SKM-1 treated with dmso at 0.1 percent for 144 hours (cell line): Measurements from ENCODE around the gene CPNE6.
"Not testable (repeated sequence)": the region's sequence is repeated elsewhere in the genome, so short reads cannot be mapped to it uniquely, and the experiment has no call there.

Source experiments
- DNase-seq: peaks from one replicate; lab custom pipeline; 2025; ENCODE audit not compliant: unreplicated experiment; lab: John Stamatoyannopoulos, UW

The CPNE6 gene

DNA sequence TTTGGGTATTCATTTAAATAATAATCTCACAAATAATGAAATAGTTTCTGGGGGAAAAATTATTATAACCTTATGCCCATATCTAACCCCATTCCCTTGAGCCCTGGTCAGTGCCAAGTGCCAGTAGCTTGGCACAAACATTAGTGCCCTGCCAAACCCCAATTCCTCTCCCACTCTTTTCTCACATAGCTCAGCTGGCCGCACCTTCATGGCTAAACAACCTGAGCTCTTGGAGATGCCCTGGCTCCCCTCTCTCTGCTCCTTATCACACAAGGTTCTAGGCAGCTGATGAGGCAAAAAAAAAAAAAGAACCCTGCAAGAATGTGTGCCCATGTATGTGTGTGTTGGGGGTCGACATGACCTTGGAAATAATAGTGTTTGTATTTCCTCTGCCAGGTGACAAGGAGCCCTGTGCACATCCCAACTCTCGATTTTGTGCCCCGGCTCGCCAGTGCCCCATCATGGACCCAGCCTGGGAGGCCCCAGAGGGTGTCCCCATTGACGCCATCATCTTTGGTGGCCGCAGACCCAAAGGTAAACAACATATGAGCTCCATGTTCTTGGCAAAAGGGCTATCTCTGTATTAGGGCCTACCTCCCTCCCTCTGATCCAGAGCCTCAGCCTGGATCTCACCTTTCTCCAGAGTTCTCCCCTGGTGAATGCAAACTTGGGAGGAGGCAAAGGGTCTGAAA, 31.1 kb downstream of the CPNE6 start:
- no peak for DNase-seq

- no peak for DNase-seq
These were observed 32.1 kb downstream of the CPNE6 start for GRCh38 chr14:24103451-24103850.

DNA sequence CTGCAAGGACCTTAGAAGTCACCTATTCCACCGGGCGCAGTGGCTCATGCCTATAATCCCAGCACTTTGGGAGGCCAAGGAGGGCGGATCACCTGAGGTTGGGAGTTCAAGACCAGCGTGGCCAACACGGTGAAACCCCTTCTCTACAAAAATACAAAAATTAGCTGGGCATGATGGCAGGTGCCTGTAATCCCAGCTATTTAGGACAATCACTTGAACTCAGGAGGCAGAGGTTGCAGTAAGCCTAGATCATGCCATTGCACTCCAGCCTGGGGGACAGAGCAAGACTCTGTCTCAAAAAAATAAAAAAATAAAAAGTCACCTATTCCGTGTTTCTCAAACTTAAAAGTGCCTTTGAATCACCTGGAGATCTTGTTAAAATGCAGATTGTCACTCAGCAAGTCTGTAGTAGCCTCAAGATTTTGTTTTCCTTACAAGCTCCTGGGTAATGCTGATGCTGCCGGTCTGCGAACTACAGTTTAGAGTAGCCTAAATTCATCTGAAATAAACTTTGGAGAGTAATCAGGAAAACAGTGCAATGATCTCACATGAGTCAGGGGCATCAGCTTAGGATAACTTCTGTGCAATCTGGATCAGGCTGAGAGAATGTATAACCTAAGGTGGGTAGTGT, 34.4 kb downstream of the CPNE6 start:
- not testable (repeated sequence) for DNase-seq

DNA sequence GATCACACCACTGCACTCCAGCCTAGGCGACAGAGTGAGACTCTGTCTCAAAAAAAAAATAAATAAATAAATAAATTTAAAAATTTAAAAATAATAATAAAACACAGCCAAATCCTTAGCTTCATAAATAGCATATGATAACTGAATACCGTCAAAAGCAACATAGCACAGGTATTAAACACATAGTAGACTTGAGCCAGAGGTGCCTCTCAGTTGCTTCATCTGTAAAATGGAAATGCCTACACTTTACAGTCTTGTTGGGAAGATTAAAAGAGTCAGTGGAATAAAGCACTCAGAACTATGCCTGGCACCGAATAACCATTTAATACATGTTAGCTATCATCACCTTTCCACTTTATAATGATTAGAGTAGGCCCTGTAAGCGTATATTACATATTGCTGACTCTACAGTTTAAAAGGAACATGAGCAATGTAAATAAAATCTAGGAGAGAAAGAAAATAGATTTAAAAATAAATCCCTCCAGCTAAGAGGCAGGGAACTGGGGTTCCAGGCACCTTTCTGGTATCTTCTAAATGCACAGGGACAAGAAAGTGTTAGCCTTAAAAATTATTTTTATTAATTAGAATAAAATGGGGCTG, 35.4 kb downstream of the CPNE6 start:
- no peak for DNase-seq

- DNase-seq = no peak
These were observed 37.0 kb downstream of the CPNE6 start for GRCh38 chr14:24108336-24108874.

DNA sequence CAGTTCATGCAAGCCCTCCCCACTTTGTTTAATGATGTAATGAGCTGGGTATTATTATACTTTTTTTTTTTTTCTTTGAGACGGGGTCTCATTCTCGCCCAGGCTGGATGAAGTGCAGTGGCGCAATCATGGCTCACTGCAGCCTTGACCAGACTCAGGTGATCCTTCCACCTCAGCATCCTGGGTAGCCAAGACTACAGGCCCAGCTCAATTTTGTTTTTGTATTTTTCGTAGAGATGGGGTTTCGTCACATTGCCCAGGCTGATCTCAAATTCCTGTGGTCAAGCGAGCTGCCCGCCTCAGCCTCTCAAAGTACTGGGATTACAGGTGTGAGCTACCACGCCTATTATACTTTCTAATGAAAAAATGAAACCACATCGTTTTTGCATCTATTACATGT, 38.7 kb downstream of the CPNE6 start:
- DNase-seq = no peak

DNA sequence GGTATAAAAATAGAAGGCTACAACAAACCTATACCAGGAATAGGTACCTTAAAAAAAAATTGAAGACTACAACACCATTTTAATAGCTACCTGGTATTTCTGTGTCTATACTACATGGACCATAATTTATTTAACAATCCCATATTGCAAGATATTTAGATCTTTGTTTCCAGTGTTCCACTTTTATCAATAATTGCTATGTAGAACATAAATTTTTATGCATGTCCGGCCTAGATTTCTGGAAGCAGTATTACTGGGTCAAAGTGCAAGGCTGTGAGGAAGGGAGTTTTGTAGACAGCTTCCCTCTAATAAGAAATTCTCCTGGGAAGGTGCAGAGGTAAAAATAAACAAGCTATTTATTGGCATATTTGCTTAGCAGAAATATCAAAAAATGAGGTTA, 39.2 kb downstream of the CPNE6 start:
- DNase-seq = no peak

- no peak for DNase-seq
These were observed 42.0 kb downstream of the CPNE6 start for GRCh38 chr14:24113379-24113800.

GRCh38 chr14:24113801-24114531, 42.6 kb downstream of the CPNE6 start:
- peak; percentile 80 for DNase-seq

- peak; percentile 97 for DNase-seq
These were observed 43.4 kb downstream of the CPNE6 start, which contains the start of the genes DCAF11 and NRL for GRCh38 chr14:24114532-24115421. Gene DCAF11, plus strand, starts transcription at chr14:24114777. Its CDS starts 818 bp downstream, at chr14:24115595. Gene NRL, minus strand, starts transcription at chr14:24114949. Its CDS starts 32,101 bp downstream, at chr14:24082848.

DNA sequence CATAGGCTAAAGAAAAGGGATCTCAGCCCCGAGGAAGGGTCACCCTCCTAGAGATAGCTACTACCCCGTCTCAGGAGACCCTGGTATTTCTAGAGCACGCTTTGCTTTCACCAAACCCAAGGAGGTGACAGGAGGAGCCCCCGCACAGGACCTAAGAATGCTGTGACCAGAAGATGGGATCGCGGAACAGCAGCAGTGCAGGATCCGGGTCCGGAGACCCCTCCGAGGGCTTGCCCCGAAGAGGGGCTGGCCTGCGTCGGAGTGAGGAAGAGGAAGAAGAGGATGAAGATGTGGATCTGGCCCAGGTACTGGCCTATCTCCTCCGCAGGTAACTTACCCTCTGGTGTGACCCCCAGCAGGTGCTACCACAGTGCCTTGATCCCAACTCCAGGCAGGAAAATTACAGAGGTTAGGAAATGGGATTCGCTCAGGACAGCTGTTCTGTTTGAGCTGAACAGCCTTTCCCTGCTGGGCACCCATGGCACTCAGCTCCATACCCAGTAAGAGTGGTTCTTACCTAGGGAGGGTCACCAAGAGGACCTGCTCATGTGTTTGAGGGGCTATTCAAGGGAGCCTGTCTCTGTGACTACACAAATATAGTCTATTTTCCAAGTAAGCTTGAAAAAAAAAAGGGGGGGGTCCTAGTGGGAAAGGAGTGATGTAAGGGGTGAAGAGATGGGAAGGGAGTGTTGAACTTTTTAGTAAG, 44.2 kb downstream of the CPNE6 start:
- no peak for DNase-seq

GRCh38 chr14:24116128-24116814, 44.9 kb downstream of the CPNE6 start:
- no peak for DNase-seq

GRCh38 chr14:24117179-24117578, 45.8 kb downstream of the CPNE6 start:
- DNase-seq = no peak

DNA sequence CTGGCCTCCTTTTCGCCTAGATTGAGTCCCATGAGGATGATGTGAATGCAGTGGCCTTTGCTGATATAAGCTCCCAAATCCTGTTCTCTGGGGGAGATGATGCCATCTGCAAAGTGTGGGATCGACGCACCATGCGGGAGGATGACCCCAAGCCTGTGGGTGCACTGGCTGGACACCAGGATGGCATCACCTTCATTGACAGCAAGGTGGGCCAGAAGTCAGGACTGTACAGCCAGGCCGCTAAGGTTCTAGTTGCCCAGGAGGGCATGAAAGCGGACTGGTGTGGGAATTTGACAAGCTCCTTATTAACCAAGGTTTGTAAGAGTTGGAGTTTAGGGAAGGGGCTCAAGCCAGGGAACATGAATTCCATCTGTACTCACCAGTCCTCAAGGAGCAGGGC, 48.3 kb downstream of the CPNE6 start:
- DNase-seq = no peak

- DNase-seq = no peak
These were observed 49.8 kb downstream of the CPNE6 start for GRCh38 chr14:24121210-24121609.

- DNase-seq = no peak
These were observed 51.1 kb downstream of the CPNE6 start for GRCh38 chr14:24122416-24122815.

GRCh38 chr14:24122898-24123297, 51.5 kb downstream of the CPNE6 start:
- DNase-seq = no peak

DNA sequence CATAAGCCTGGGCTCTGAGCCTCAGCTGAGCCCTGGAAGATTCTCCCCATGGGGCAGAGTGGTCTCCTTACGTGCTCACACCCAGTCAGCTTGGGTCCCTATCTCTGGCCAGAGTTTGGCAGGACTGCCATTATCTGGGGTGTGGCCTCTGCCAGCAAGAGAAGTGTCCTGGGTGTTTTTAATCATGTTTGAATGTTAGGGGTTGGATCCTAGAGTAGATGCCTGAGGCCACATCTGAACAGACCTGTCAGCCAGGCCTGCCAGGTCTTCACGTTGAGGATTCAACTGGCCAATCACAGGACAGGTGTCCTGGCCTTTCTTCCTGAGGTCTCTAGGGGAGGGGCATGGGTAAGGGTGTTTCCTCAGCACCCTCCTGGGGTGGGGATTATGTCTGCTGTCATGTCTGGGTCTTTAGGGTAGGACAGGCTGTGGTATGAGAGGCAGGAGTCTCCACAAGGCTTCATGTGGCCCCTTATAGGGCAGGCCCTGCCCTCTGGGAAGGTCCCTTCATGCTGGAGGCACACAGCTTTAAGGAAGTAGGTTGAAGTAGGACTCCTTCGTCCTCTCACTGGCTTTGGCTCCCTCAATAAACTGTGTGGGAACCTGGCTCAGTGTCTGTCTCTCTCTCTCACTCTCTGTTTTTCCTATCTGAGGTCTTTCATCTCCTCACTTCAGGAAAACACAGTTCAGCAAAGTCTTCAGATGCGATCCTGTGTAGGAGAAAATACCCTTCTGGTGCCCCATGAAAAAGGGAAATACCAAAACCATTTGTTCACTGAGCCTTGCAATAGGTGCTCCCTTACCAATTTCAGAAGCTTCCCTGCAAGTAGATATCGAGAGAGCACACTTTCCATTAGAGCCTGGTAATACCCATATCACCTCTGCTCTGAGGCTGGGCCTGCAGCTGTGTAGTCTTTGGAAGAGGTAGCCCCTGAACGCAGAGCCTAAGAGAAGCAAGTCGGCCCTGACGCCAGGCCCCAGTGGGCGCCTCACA, 52.4 kb downstream of the CPNE6 start:
- DNase-seq = no peak
